Fibroblast of the conjunctiva (primary cell): Measurements from ENCODE around the gene GAS2.

Source experiments
- DNase-seq: peaks from one replicate; pipeline ENCODE4 v3.0.0-alpha.2; 2010; ENCODE audit warnings: low read depth

GAS2 gene

DNA sequence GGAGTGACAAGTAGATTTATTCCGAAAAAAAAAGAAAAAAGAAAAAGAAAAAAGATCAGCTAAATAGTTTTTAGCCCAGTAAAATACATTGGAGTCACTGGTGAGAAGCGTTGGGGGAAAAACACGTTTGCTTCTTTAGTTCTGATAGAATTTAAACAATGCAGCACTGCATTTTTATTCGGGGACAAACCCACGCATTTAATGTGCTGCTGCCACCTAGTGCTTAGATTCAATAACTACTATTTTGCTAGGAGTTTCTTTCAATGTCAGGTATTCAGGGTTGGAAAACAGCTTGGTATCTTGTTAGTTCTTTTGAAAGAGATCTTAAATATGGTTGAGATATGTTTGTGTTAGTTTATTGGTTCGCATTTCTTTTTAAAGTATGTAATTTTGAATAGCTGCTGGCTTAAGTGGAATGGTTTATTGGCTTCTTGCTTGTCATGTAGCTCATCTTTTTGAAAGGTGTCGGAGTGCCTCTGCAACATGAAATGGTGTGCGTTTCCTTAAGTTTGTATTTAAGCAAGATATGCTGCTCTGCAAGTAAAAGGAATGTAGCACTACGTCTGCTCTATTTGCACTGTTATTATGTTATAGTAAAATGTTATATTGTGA lies 121.2 kb downstream of the GAS2 start:
- peak; percentile 29 for DNase-seq

DNA sequence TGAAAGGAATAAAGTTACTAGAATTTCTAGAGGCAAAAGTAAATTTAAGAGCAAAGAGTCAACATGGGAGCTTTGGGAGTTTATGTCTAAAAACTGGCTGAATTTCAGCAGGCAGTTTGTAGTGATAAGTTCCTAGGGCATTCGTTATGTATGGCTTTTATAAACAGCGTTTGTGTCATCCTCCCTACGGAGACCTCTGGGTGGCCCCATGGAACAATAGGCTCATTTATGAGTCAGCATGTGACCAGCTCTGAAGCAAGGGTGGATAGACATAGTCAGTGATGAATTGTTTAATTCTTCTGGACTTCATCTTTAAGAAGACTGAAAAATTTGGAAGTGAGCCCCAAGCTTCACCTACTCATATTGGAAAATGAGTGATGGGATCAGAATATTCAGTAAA lies 126.1 kb downstream of the GAS2 start:
- DNase-seq = peak; percentile 10

DNA sequence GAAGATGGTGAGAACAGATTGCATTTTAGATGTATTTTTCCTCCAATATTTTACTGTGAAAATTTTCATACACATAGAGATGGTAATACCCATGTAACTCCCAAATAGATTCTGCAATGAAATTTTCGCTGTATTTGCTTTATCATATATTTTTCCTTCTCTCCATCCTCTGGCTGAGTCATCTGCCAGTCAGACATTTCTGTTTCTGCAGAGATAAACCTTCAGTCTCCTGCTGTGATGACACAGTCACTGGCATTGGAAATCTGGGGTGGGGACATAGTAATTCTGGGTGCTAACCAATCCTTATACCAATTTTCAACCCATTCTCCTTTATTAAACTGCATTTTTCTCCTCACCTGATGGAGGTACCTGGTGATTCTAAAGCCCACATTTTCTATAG lies 129.5 kb downstream of the GAS2 start:
- DNase-seq = no peak

DNA sequence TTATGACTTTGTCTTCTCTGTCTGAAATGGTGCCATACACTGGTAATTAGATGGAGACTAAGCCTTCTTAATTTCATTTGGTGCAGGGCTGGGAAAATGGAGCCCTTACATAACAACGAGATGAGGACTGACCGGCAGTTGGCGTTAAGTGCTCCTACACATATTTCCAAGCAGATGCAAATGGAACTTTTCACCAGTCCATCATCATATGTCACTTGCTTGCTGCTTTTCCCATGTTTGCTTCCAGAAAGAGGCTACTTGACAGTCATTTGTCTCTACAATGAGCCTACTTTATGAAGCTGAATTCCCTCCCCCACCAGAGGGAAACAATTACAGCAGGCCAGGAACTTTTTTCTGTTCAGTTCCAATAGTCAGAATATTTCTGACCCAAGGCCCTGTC lies 130.6 kb downstream of the GAS2 start:
- no peak for DNase-seq

DNA sequence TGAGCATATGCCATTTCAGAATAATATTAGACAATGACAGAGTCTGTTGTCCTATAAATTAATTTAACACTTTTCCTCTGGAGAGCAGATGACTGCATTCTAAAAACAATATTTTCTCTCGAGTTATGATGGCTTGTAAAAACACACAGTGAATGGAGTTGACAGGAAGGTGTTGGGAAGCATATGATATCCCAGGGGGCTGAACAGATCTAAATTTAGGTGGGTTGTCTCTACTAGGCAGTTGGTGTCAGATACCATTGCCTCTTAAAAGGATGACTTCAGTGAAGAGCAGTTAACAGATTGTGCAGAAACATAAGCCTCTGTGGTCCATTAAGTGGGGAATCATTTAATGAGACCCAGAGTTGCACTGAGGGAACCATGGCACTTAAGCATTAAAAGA lies 132.5 kb downstream of the GAS2 start:
- no peak for DNase-seq

DNA sequence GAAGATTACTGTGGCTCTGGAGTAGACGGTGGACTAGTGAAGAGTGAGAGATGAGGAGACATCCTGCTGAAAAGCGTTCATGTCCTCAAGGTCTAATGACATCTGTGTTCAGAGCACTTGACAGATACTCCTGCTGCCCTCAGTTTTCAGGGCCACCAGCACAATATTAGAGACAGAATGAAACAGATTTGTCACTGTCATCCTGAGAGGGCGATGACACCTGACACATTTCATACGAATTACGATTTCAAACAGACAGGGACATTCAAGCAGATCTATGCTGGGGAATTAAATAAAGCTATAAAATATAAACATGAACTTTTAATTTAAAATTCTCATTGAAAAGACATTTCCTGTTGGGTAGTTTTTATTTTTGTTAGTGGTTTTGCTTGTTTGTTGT lies 134.1 kb downstream of the GAS2 start:
- no peak for DNase-seq

DNA sequence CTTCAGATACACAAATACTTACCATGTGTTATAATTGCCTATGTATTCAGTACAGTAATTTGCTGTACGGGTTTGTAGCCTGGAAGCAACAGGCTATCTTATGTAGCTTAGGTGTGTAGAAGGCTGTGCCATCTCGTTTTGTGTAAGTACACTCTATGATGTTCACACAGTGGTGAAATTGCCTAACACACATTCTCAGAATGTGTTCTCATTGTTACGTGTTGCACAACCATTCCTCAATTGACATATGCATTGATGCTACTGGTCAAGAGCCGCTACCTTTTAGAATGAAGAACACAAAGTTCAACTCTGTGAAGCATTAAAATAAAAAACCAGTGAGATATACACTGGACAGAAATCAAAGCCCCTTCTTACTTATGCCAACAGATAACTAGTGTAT lies 136.4 kb downstream of the GAS2 start:
- no peak for DNase-seq

DNA sequence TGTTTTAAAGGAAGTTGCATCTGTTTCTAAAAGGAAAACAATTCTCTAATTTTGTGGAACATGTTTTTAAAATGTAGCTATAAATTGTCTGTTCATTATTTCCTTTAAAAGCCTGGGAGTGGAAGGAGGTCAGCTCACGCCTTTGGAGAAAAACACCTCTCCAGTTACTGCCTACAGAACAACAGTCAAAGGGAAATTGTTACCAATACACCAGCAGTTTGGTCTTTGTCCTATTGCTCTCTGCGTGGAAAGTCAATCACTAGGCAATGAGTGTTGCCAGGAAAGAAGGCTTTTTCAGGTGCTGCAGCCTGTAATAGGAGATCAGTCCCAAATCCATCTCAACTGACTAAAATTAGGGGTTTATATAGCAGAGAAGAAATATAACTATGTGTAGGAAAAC lies 141.0 kb downstream of the GAS2 start:
- DNase-seq = no peak

DNA sequence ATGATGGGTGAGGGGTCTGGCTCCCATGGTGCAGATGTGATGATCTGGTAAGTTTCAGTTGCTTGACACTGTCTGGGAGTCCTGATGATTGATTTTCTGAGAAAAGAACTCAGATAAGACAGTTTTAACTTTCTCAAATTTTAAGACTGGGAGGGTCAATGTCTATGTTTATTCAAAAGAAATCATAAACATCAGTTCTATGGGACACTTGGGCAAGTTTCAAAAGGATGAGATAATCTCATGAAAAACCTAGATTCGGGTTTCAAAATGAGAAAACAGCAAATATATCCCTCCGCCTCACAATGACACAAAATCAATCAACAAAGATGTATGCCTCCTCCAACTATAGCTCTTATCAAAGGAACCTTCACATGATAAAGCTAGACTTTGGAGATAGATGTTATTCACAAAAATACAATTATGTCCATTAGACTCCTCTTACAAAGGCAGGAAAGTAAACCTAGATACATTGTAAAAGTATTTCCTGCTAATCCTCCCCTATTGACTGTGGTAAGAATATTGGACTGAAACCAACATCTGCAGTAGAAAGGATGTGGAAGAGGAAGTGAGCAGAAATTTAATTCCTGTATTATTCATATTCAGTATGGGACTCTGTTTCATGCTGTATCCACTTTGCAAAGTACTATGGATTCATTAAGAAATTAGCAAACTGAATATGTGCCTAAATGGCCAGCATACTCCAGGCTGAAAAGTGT lies 141.6 kb downstream of the GAS2 start:
- DNase-seq = no peak

DNA sequence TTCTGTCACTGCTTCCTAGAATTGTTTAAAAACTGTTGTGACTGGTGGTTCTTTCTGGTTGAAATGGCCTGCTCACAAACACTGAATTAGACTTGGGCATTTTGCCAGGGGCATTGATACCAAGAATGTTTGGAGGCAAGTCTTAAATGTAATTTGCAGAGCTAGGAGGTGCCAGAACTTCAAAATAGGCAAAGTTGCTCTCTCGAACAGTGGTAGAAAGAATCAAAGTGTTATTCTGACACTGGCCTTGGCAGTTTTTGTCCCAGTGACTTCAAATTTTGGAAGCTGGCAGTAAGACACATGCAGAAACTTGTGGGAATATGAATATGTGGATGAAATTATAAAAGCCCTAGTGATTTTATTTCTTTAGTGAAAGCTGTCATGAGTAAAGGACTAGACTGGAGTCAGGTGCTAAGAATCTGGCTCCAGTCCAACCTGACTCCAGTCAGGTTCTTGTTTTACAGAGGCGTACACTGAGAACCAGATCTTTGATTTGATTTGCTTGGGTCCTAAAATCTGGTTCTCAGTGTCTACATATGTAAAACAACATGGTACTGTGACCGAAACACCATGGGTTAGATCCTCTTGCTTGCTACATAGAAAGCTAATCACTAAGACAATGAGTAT lies 142.3 kb downstream of the GAS2 start:
- no peak for DNase-seq

DNA sequence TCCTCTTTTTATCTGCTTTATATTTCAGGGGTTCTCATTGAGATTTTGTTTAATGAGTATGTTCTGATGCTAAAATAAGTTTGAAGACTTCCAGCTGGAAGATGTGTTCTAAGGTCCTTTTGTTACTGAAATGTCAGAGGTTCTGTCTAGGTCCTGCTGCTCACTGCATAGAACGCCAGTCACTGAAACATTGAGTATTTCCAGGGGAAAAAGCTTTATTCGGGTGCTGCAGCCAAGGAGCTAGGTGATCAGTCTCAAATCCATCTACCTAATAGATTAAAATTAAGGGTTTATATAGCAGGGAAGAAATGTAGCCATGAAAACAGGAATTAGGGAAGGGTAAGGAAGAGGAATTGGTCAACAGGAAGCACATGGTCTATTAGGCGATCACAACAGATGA lies 143.5 kb downstream of the GAS2 start:
- no peak for DNase-seq

DNA sequence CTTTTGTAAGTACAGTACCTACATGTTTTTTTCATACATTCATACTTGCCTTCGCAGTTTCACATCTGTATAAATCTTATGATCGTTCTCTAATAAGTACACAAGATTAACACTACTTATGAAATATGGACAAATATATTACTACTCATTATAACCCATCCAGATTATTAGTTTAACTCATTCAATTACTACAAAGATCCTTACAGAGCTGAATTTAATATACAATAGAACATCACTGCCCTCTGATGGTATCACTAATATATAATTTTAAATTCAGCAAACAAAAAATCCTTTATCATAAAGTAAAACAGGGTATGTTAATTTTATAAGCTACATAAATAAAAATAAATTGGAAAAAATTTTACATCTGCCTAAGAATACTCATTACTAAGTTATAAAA lies 155.8 kb downstream of the GAS2 start:
- DNase-seq = no peak

DNA sequence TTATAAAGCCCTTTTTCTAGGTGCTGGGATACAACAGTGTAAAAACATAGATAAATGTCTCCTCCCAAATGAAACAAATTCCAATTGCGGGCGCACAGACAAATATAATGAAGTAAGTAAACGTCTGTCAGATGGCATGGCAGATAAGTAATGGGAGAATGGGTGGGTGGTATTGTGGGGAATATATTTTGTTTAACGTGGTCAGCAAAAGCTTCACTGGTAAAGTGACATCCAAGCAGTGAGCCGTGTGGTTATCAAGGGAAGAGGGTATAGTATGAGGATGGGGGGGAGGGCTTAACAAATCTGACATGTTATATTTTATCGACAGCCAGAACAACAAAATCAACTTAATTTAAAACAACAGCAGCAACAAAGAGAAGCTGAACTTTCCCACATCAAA lies 162.0 kb downstream of the GAS2 start:
- no peak for DNase-seq

DNA sequence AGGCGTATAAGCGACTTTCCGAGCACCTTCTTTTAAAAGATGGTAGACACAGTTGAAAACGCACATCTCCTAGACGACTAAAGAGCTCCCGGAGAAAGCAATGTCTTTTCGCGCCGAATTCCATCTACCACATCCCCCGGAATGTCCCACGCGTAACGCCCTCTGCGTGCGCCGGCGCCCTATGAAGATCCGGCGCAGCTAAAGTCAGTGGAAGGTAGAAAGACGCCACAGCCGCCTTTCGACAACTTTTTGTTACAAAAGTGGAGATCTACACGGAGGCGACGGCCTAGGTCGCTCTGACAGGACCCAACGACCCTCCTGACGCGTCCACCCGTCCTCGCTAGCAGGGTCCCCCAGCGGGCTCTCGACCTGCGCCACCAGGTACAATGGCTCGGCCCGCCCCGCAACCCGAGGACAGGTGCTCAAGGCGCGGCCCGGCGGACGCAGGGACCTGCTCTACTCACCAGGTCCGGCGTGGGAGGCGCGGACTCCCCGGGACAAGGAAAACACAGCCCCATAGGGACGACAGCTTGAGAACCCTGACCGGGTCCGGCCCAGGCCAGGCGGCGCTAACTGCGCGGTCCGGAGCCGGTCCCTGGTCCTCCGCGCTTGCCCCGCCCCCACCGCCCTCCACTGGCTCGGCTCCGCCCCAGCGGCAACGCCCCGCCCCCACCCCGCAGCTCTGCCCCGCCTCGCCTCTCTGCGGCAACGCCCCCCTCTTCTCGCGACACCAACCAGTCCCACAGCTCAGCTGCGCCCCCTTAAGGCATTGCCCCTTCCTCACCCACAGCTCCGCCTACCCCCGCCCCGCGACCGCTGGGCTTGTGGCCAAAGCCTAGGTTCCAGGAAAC lies 163.0 kb downstream of the GAS2 start, which contains the start of gene SVIP:
TSS of gene SVIP (minus strand) at position 571 of the 851 bp plus-strand sequence. CDS start at position 518, 53 bp downstream.
- DNase-seq = peak; percentile 80

DNA sequence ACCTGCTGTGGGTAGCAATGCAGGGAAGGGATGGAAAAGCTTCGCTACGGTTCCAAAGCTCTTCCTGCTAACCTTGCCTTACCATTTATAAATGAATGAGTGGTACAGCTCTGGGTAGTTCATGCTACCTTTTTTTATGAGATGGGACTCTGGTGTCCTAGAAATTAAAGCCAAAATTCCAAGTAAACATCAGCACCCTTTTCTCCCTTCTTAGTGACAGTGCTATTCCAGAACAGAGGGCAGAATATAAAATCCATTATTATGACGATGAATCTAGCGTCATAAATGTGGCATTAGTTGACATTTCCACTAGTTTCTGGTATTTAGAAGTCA lies 163.6 kb downstream of the GAS2 start:
- DNase-seq = no peak

DNA sequence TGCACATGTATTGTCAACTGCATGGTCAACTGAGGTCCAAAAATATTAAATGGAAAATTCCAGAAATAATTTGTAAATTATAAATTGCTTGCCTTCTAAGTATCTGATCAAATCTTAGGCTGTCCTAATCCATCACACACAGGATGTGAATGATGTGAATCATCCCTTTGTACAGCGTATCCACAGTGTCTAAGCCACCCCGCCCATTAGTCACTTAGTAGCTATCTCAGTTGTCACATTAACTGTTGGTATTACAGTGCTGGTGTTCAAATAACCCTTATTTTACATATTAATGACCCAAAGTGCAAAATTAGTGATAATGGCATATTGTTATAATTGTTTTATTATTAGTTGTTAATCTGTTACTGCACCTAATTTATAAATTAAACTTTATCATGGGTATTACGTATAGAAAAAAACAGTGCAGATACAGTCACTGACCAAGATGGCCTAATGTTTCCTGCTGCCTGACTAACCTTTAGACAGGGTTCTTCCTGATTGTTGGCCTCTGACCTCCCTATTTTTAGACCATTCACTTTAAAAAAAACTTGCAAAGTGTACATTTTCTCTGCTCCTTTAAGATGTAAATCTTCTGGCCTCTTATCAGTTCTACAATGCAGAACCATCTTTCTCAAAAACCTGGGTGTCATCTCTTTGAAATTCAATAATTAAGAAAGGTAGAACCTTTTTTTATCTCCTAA lies 166.1 kb downstream of the GAS2 start:
- no peak for DNase-seq

DNA sequence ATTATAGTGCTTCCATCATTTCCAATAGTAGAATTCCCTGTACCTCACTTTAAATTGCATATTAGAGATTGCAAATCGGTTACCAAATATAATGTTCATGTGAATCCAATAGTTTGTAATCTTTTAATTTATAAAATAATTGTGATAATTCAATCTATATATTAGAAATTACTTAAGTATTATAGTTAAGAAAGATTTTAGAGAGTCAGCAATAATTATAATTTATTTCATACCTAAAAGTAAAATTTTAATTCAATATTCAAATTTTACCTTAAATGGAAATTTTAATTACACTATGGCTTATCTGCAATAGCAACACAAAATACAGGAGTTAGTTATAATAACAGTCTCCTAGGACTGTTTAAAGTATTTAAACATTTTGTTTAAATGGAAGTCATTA lies 180.3 kb downstream of the GAS2 start:
- no peak for DNase-seq

DNA sequence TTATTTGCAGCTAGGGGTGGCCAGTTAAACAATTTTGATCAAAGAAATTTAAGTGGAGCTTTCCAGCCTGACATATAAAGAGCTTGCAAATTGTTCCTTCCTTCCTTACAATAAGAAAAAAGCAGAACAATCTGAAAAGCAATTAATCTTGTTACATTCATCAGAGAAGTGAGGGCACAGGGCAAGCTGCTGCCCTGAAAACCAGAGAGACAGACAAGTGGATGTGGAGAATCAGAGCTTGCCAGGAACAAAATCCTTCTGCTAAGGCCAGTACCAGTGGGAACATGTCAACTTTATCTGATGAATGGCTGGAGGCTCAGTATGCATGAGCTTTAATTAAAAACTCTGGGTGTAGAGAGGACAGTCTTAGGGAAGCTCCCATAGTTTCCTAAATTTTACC lies 185.1 kb downstream of the GAS2 start:
- DNase-seq = no peak

DNA sequence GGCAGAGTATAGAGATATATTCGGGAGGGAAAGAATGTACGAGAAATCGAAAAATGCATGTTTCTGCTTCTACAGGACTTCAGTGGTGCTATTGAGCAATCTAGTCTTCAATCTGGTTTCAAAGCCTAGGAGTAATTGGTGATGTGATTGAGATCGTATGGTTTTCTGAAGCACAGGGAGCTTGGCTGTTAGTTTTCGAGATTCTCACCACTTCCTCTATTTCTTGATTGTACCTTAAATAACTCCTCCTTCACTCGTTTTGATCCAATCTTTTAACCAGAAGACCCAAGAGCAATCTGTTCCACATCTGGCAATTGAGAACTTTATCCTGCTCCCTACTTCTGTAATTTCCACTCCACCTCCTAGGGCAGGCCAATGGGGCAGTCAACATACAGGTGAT lies 193.3 kb downstream of the GAS2 start:
- no peak for DNase-seq

DNA sequence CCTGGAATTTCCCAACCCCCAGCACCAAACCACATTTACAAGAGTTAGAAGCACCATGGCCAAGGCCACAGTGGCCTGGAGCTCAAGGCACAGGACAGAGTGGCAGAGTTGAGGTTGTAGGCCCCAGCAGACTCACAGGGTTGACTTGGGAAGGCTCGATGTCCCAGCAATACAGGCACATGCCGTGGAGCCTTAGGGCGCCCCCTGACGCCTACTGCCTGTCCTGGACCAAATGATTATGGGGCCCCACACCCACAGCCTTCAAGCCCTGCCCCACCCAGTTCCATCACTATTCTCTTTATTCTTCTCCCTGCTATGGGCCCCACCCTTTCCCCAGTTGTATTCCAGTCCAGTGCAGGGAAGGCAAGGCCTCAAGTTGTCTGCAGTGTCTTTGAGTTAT lies 193.8 kb downstream of the GAS2 start, which contains the start of gene CCDC179:
TSS of gene CCDC179 (minus strand) at position 234 of the 400 bp plus-strand sequence. CDS start at position 181, 53 bp downstream.
- no peak for DNase-seq
